ENCODE results near the gene SMIM31. TPM values are rescaled to one million over a fixed set of nuclear protein-coding genes. Genes with fewer than 3 reads are reported as not detected.
A peak's percentile ranks its signal among the peaks of the same experiment; 100 is the strongest.

The SMIM31 gene
- total RNA-seq, 4 donors from 2014 or later = 0.17 TPM; not detected in 3

DNA sequence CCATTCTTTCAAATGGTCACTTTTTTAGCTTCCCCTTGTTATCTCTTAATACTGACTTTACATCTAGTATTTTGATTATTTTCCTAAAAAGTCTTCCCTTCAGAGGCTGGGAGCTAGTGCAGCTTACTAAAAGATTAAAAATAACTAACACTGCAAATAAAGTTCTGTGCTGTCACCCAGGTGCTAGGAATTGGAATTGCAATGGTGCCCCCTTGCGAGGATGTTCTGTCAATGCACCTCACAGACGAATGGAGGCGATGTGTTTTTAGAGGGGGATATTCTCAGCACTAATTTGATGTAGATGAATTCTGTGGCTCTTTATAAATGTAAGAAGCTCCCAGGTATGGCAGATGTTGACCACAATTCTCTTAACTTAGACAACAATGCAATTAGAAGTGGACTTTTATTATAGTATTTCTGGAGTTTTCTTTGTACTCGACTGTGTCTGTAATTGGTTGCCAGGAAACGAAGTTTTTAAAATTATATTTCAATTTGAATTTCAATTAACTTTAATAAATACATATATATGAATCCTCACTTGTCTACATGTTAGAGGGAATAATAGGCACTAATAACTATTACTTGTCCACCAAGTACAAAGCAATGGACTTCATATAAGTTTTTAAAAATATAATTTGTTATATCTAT, 22.0 kb upstream of the SMIM31 start:
- no peaks in the 10 kb centered on the region for H3K36me3 ChIP-seq
- H3K27ac ChIP-seq = no peak overlapping the region
- no peaks in the 10 kb centered on the region for H3K4me1 ChIP-seq
- 22 to 24% methylated on average over 5 of the region's 5 CpGs for WGBS, 2 donors (ENCODE audit: low coverage in 1 of 2)
- H3K4me3 ChIP-seq = no peak overlapping the region
- no peaks in the 10 kb centered on the region for H3K9me3 ChIP-seq
- TF ChIP-seq EP300 (IDR thresholded peaks at IDR 0.05) = no peak
- TF ChIP-seq POLR2AphosphoS5 (IDR thresholded peaks at IDR 0.05) = no peak
- no peak for TF ChIP-seq POLR2A (IDR thresholded peaks at IDR 0.05)
- TF ChIP-seq, protein P1, sequence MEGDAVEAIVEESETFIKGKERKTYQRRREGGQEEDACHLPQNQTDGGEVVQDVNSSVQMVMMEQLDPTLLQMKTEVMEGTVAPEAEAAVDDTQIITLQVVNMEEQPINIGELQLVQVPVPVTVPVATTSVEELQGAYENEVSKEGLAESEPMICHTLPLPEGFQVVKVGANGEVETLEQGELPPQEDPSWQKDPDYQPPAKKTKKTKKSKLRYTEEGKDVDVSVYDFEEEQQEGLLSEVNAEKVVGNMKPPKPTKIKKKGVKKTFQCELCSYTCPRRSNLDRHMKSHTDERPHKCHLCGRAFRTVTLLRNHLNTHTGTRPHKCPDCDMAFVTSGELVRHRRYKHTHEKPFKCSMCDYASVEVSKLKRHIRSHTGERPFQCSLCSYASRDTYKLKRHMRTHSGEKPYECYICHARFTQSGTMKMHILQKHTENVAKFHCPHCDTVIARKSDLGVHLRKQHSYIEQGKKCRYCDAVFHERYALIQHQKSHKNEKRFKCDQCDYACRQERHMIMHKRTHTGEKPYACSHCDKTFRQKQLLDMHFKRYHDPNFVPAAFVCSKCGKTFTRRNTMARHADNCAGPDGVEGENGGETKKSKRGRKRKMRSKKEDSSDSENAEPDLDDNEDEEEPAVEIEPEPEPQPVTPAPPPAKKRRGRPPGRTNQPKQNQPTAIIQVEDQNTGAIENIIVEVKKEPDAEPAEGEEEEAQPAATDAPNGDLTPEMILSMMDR (IDR thresholded peaks at IDR 0.05) = peak; percentile 44 to 74 (median 53)
- no peak for ATAC-seq
- peaks cover 5% of the 10 kb centered on the region for H3K27me3 ChIP-seq

DNA sequence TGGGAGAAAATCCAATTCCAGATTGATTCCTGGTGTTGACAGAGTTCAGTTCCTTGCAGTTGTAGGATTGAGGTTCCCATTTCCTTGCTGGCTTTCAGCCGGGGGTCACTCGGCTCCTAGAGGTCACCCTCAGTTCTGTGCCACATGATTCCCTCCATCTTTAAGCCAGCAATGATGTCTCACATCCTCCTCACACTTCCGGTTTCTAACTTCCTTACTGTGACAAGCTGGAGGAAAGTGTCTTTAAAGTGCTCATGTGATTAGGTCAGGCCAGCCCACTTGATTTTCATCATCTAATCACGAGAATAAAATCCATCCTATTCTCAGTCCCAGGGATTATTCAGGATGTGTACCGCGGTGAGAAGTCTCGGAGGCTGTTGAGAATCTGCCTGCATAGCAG, 19.4 kb upstream of the SMIM31 start:
- no peaks in the 10 kb centered on the region for H3K36me3 ChIP-seq

DNA sequence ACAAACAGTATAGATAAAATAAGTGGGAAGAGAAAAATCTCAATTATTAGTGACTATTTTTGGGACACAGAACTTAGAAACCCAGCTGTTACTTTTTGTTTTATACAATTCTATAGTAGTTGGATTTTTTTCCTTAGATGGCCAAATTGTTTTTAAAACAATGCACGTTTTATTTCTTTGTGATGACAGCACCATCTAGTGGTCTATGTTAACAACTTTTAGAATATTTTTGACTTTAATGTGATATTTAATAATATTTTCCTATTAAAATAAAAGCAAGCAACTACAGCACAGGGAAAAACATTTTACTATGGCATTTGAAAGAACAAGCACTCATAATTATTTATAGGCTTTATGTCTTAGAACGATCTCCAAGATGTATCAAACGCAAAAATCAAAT, 5.6 kb upstream of the SMIM31 start:
- H3K36me3 ChIP-seq = no peaks in the 10 kb centered on the region
- ATAC-seq = no peak
- peaks cover 0 to 10% (median 0%) of the 10 kb centered on the region in 3 donors for H3K9me3 ChIP-seq
- no peaks in the 10 kb centered on the region for H3K4me1 ChIP-seq
- TF ChIP-seq POLR2A (IDR thresholded peaks at IDR 0.05) = no peak
- TF ChIP-seq POLR2AphosphoS5 (IDR thresholded peaks at IDR 0.05) = no peak
- no peak for TF ChIP-seq EP300 (IDR thresholded peaks at IDR 0.05)
- TF ChIP-seq, protein P1 (IDR thresholded peaks at IDR 0.05) = peak in 1 of 4 experiments; percentile 5
- 44 to 55% methylated on average over 3 of the region's 3 CpGs for WGBS, 2 donors (ENCODE audit: low coverage in 1 of 2)
- no peak overlapping the region for H3K27ac ChIP-seq
- no peak overlapping the region for H3K4me3 ChIP-seq
- H3K27me3 ChIP-seq = no peaks in the 10 kb centered on the region

More for the DNA sequence above, 19.4 kb upstream of the SMIM31 start:
- ATAC-seq = no peak
- Histone ChIP-seq H3K27me3 (no peaks in the 10 kb centered on the region), H3K4me1 (no peaks in the 10 kb centered on the region), H3K9me3 (no peaks in the 10 kb centered on the region), H3K4me3 (no peak overlapping the region), H3K27ac (no peak overlapping the region)
- TF ChIP-seq POLR2A (IDR thresholded peaks at IDR 0.05) (no peak), EP300 (IDR thresholded peaks at IDR 0.05) (no peak), POLR2AphosphoS5 (IDR thresholded peaks at IDR 0.05) (no peak)
- TF ChIP-seq, protein P1 (IDR thresholded peaks at IDR 0.05) = no peak
- WGBS, 2 donors (ENCODE audit: low coverage in 1 of 2) = 60 to 70% methylated on average over 3 to 6 of the region's 7 CpGs

DNA sequence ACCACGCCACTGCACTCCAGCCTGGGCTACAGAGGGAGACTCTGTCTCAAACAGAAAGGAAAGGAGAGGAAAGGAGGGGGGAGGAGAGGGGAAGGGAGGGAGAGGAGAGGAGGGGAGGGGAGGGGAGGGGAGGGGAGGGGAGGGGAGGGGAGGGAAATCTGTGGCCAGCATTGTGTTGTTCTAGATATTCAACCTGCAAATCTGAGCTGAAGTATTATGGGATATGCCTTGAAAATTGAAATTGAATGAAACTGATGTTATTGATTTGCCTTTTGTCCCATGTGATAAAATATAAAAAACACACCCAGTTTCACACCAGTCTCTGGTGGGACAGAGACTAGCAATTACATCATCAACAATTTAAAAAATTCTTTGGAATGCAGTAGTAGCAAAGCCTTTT, 1.5 kb downstream of the SMIM31 start:
- H3K9me3 ChIP-seq = peaks cover 0 to 10% (median 0%) of the 10 kb centered on the region in 3 donors
- H3K4me1 ChIP-seq = no peaks in the 10 kb centered on the region
- TF ChIP-seq POLR2AphosphoS5 (IDR thresholded peaks at IDR 0.05) = no peak
- no peak for TF ChIP-seq EP300 (IDR thresholded peaks at IDR 0.05)
- TF ChIP-seq, protein P1 (IDR thresholded peaks at IDR 0.05) = no peak
- TF ChIP-seq POLR2A (IDR thresholded peaks at IDR 0.05) = no peak
- no peak for ATAC-seq
- H3K27me3 ChIP-seq = peaks cover 8% of the 10 kb centered on the region
- no peak overlapping the region for H3K27ac ChIP-seq
- WGBS, 2 donors (ENCODE audit: low coverage in 1 of 2) = 60 to 83% methylated on average over 1 of the region's 1 CpG
- H3K4me3 ChIP-seq = no peak overlapping the region
- H3K36me3 ChIP-seq = no peaks in the 10 kb centered on the region

DNA sequence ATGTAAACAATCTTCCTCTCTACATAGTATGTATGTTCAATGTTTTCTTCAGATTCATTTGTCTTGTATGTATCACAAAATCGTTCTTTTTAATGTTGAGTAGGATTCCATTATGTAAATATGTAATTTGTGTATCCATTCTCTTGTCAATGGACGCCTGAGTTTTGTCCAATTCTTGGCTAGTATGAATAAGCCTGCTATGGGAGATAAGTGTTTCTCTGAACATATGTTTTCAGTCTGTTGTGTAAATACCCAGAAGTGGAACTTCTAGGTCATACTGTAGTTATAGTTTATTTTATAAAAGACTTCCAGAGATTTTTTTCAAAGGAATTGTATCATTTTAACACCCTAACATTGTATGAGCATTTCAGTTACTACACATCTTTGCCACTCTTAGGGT, 2.8 kb downstream of the SMIM31 start:
- H3K9me3 ChIP-seq = peaks cover 0 to 10% (median 0%) of the 10 kb centered on the region in 3 donors
- peaks cover 13% of the 10 kb centered on the region for H3K27me3 ChIP-seq
- TF ChIP-seq, protein P1 (IDR thresholded peaks at IDR 0.05) = no peak
- TF ChIP-seq POLR2A (IDR thresholded peaks at IDR 0.05) (no peak), EP300 (IDR thresholded peaks at IDR 0.05) (no peak), POLR2AphosphoS5 (IDR thresholded peaks at IDR 0.05) (no peak)
- no peak for ATAC-seq
- 23 to 24% methylated on average over 2 of the region's 2 CpGs for WGBS, 2 donors (ENCODE audit: low coverage in 1 of 2)
- no peak overlapping the region for H3K27ac ChIP-seq
- no peaks in the 10 kb centered on the region for H3K4me1 ChIP-seq
- no peaks in the 10 kb centered on the region for H3K36me3 ChIP-seq
- H3K4me3 ChIP-seq = no peak overlapping the region
